Effector memory CD4-positive, alpha-beta T cell (primary cell): ENCODE data around the gene PPP2R2B.
"Not testable (repeated sequence)": the region's sequence is repeated elsewhere in the genome, so short reads cannot be mapped to it uniquely, and the experiment has no call there.

ENCODE experiments used
- DNase-seq, 3 donors: peaks; one replicate each; pipeline ENCODE4 v3.0.0-alpha.2; 2020
- H3K27ac ChIP-seq: 2 replicates; pipeline ENCODE4 v1.7.0; 2013; ENCODE audit warnings: mild to moderate bottlenecking, low read length, moderate library complexity; ENCODE audit not compliant: insufficient read depth, poor library complexity, severe bottlenecking
- H3K27me3 ChIP-seq: replicated peaks from 2 replicates; pipeline ENCODE4 v1.7.0; 2013; ENCODE audit warnings: mild to moderate bottlenecking, low read length; ENCODE audit not compliant: insufficient read depth, control insufficient read depth, poor library complexity, severe bottlenecking
- H3K36me3 ChIP-seq: 2 replicates; pipeline ENCODE4 v1.7.0; 2013; ENCODE audit warnings: mild to moderate bottlenecking, low read length, moderate library complexity; ENCODE audit not compliant: control insufficient read depth, insufficient read depth
- H3K4me1 ChIP-seq: 2 replicates; pipeline ENCODE4 v1.7.0; 2013; ENCODE audit warnings: low read length, mild to moderate bottlenecking; ENCODE audit not compliant: control insufficient read depth, insufficient read depth, poor library complexity, severe bottlenecking
- H3K4me3 ChIP-seq: 2 replicates; pipeline ENCODE4 v1.7.0; 2013; ENCODE audit warnings: low read length, low read depth, mild to moderate bottlenecking; ENCODE audit not compliant: insufficient read depth, poor library complexity, severe bottlenecking
- H3K9me3 ChIP-seq: 2 replicates; pipeline ENCODE4 v1.7.0; 2013; ENCODE audit warnings: mild to moderate bottlenecking, low read length, moderate library complexity; ENCODE audit not compliant: control insufficient read depth

The PPP2R2B gene

GRCh38 chr5:146618434-146618833 lies 260.1 kb downstream of the PPP2R2B start:
- DNase-seq, result no peak
- Histone ChIP-seq H3K9me3 (no peaks in the 10 kb centered on the region), H3K36me3 (no peaks in the 10 kb centered on the region), H3K4me1 (no peaks in the 10 kb centered on the region), H3K27ac (no peak overlapping the region), H3K27me3 (no peaks in the 10 kb centered on the region), H3K4me3 (no peak overlapping the region)

GRCh38 chr5:146609731-146610130 lies 268.8 kb downstream of the PPP2R2B start:
- not testable (repeated sequence) for H3K27me3 ChIP-seq, H3K4me3 ChIP-seq, H3K36me3 ChIP-seq, H3K27ac ChIP-seq, DNase-seq, H3K4me1 ChIP-seq, H3K9me3 ChIP-seq

GRCh38 chr5:146607659-146608332 lies 270.8 kb downstream of the PPP2R2B start:
- no peak overlapping the region for H3K4me3 ChIP-seq
- H3K9me3 ChIP-seq, result no peaks in the 10 kb centered on the region
- DNase-seq, result no peak
- H3K4me1 ChIP-seq, result no peaks in the 10 kb centered on the region
- no peaks in the 10 kb centered on the region for H3K27me3 ChIP-seq
- no peaks in the 10 kb centered on the region for H3K36me3 ChIP-seq
- no peak overlapping the region for H3K27ac ChIP-seq

GRCh38 chr5:146606893-146607292 lies 271.7 kb downstream of the PPP2R2B start:
- no peaks in the 10 kb centered on the region for H3K9me3 ChIP-seq
- no peaks in the 10 kb centered on the region for H3K36me3 ChIP-seq
- no peak overlapping the region for H3K27ac ChIP-seq
- H3K27me3 ChIP-seq, result no peaks in the 10 kb centered on the region
- H3K4me3 ChIP-seq, result no peak overlapping the region
- DNase-seq, result no peak
- H3K4me1 ChIP-seq, result no peaks in the 10 kb centered on the region

- Histone ChIP-seq H3K36me3 (peaks cover 5% of the 10 kb centered on the region), H3K27me3 (no peaks in the 10 kb centered on the region), H3K4me1 (no peaks in the 10 kb centered on the region), H3K4me3 (no peak overlapping the region), H3K9me3 (no peaks in the 10 kb centered on the region), H3K27ac (no peak overlapping the region)
- no peak for DNase-seq
Measured at GRCh38 chr5:146600376-146600775, 278.2 kb downstream of the PPP2R2B start.

GRCh38 chr5:146599261-146599660 lies 279.3 kb downstream of the PPP2R2B start:
- Histone ChIP-seq H3K27me3 (no peaks in the 10 kb centered on the region), H3K9me3 (no peaks in the 10 kb centered on the region), H3K36me3 (peaks cover 5% of the 10 kb centered on the region), H3K4me1 (no peaks in the 10 kb centered on the region), H3K4me3 (no peak overlapping the region), H3K27ac (no peak overlapping the region)
- DNase-seq, result no peak

- H3K27me3 ChIP-seq, result no peaks in the 10 kb centered on the region
- H3K36me3 ChIP-seq, result peaks cover 5% of the 10 kb centered on the region
- DNase-seq, result no peak
- H3K9me3 ChIP-seq, result no peaks in the 10 kb centered on the region
- no peak overlapping the region for H3K27ac ChIP-seq
- no peak overlapping the region for H3K4me3 ChIP-seq
- H3K4me1 ChIP-seq, result no peaks in the 10 kb centered on the region
Measured at GRCh38 chr5:146595088-146595487, 283.5 kb downstream of the PPP2R2B start.

GRCh38 chr5:146592352-146592751 lies 286.2 kb downstream of the PPP2R2B start:
- no peak for DNase-seq
- H3K9me3 ChIP-seq, result no peaks in the 10 kb centered on the region
- no peaks in the 10 kb centered on the region for H3K4me1 ChIP-seq
- no peaks in the 10 kb centered on the region for H3K36me3 ChIP-seq
- no peak overlapping the region for H3K27ac ChIP-seq
- no peaks in the 10 kb centered on the region for H3K27me3 ChIP-seq
- H3K4me3 ChIP-seq, result no peak overlapping the region

GRCh38 chr5:146589028-146589345 lies 289.6 kb downstream of the PPP2R2B start:
- Histone ChIP-seq H3K4me3 (no peak overlapping the region), H3K36me3 (no peaks in the 10 kb centered on the region), H3K27me3 (no peaks in the 10 kb centered on the region), H3K4me1 (no peaks in the 10 kb centered on the region), H3K9me3 (no peaks in the 10 kb centered on the region), H3K27ac (no peak overlapping the region)
- no peak for DNase-seq

- no peak for DNase-seq
- H3K27me3 ChIP-seq, result no peaks in the 10 kb centered on the region
- no peaks in the 10 kb centered on the region for H3K4me1 ChIP-seq
- no peaks in the 10 kb centered on the region for H3K36me3 ChIP-seq
- no peaks in the 10 kb centered on the region for H3K9me3 ChIP-seq
- no peak overlapping the region for H3K27ac ChIP-seq
- H3K4me3 ChIP-seq, result no peak overlapping the region
Measured at GRCh38 chr5:146588331-146589027, 290.1 kb downstream of the PPP2R2B start.
